Measurements from ENCODE around the gene PPM1N.

DNA sequence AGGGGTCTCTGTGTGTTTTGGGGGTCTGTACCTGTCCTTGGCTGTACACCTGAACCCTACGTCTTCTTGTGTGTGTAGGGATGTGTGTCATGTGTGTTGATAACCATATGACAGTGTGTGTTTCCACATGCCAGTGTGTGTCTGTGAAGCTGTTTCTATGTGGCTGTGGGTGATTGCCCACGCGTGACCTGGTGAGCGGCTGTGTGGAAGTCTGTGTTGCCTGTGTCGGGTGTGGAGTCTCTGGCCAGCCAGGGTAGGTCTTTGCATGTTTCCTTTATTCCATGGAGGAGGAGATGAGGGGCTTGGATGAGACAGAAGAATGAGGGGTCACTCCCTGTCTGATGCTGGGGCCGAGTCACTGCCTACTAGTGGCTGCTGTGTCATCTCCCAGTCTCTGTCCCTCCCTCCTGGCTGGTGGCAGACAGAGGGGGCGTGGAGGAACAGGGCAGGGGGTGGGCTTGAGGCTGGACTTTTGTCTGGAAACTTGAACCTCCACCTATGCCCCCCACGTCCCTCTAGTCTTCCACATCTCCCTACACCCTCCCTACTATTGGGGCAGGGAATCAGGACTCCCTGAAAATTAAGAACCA is 33.3 kb upstream of the PPM1N start:
- no peak for TF ChIP-seq ZFY (CRISPR knock-in tag; IDR thresholded peaks at IDR 0.05)
- no peak for TF ChIP-seq ZNF430 (CRISPR knock-in tag; IDR thresholded peaks at IDR 0.05)
- no peak for TF ChIP-seq POLR2A (IDR thresholded peaks at IDR 0.05; ENCODE audit: insufficient read depth in 1 of 2, low read depth in 2 of 2, low read length in 2 of 2)
- TF ChIP-seq PATZ1 (CRISPR knock-in tag; IDR thresholded peaks at IDR 0.05): no peak
- TF ChIP-seq, protein P1, sequence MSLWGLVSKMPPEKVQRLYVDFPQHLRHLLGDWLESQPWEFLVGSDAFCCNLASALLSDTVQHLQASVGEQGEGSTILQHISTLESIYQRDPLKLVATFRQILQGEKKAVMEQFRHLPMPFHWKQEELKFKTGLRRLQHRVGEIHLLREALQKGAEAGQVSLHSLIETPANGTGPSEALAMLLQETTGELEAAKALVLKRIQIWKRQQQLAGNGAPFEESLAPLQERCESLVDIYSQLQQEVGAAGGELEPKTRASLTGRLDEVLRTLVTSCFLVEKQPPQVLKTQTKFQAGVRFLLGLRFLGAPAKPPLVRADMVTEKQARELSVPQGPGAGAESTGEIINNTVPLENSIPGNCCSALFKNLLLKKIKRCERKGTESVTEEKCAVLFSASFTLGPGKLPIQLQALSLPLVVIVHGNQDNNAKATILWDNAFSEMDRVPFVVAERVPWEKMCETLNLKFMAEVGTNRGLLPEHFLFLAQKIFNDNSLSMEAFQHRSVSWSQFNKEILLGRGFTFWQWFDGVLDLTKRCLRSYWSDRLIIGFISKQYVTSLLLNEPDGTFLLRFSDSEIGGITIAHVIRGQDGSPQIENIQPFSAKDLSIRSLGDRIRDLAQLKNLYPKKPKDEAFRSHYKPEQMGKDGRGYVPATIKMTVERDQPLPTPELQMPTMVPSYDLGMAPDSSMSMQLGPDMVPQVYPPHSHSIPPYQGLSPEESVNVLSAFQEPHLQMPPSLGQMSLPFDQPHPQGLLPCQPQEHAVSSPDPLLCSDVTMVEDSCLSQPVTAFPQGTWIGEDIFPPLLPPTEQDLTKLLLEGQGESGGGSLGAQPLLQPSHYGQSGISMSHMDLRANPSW (CRISPR knock-in tag; IDR thresholded peaks at IDR 0.05; ENCODE audit: borderline replicate concordance): no peak
- no peak for TF ChIP-seq ONECUT2 (CRISPR knock-in tag; IDR thresholded peaks at IDR 0.05)
- no peak for TF ChIP-seq TOE1 (CRISPR knock-in tag; IDR thresholded peaks at IDR 0.05)
- TF ChIP-seq, protein P2, sequence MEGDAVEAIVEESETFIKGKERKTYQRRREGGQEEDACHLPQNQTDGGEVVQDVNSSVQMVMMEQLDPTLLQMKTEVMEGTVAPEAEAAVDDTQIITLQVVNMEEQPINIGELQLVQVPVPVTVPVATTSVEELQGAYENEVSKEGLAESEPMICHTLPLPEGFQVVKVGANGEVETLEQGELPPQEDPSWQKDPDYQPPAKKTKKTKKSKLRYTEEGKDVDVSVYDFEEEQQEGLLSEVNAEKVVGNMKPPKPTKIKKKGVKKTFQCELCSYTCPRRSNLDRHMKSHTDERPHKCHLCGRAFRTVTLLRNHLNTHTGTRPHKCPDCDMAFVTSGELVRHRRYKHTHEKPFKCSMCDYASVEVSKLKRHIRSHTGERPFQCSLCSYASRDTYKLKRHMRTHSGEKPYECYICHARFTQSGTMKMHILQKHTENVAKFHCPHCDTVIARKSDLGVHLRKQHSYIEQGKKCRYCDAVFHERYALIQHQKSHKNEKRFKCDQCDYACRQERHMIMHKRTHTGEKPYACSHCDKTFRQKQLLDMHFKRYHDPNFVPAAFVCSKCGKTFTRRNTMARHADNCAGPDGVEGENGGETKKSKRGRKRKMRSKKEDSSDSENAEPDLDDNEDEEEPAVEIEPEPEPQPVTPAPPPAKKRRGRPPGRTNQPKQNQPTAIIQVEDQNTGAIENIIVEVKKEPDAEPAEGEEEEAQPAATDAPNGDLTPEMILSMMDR (CRISPR knock-in tag; IDR thresholded peaks at IDR 0.05): peak; percentile 59
- TF ChIP-seq SRSF4 (IDR thresholded peaks at IDR 0.05; ENCODE audit: low read depth, low read length, poor library complexity, severe bottlenecking): no peak
- TF ChIP-seq SALL1 (CRISPR knock-in tag; IDR thresholded peaks at IDR 0.05): no peak
- no peak for TF ChIP-seq JUND (CRISPR knock-in tag; IDR thresholded peaks at IDR 0.05)
- TF ChIP-seq TAF1 (CRISPR knock-in tag; IDR thresholded peaks at IDR 0.05): no peak
- no peak for TF ChIP-seq DNMT3B (CRISPR knock-in tag; conservative IDR thresholded peaks at IDR 0.05)
